HepG2 (cell line): ENCODE results near the gene NOTUM. TPM values are rescaled to one million over a fixed set of nuclear protein-coding genes. Genes with fewer than 3 reads are reported as not detected.
A peak's percentile ranks its signal among the peaks of the same experiment; 100 is the strongest.

Experiments used
- AFF4 ChIP-seq: sonication (generic); formaldehyde crosslinking; IDR thresholded peaks from 2 replicates; pipeline ENCODE4 v1.4.0; 2020; ENCODE audit warnings: missing genetic modification reagents
- EHMT2 ChIP-seq: fragments of 200-600 bp; sonication (generic); IDR thresholded peaks from 2 replicates; pipeline ENCODE4 v1.7.0; 2017; ENCODE audit warnings: antibody characterized with exemption, low read depth, low read length, borderline replicate concordance
- FOXO1 ChIP-seq: sonication (generic); formaldehyde crosslinking; IDR thresholded peaks from 2 replicates; pipeline ENCODE4 v1.4.0; 2020; ENCODE audit warnings: missing genetic modification reagents
- HIC2 ChIP-seq: sonication (generic); formaldehyde crosslinking; IDR thresholded peaks from 2 replicates; pipeline ENCODE4 v1.9.0; 2022; ENCODE audit warnings: low read depth, missing genetic modification reagents
- KDM4B ChIP-seq: sonication (generic); formaldehyde crosslinking; IDR thresholded peaks from 2 replicates; pipeline ENCODE4 v1.4.0; 2020; ENCODE audit warnings: missing genetic modification reagents
- MAFG ChIP-seq: sonication (generic); formaldehyde crosslinking; IDR thresholded peaks from 2 replicates; pipeline ENCODE4 v1.5.1; 2020; ENCODE audit warnings: mild to moderate bottlenecking, missing genetic modification reagents
- MAFK ChIP-seq, 2 experiments: IDR thresholded peaks in 1 of 2; conservative IDR thresholded peaks in 1 of 2; 2 replicates each; pipeline ENCODE4 v1.6.1; 2011; ENCODE audit warnings: improper control_type of control experiment in 2 of 2, low read length in 2 of 2
- MEF2D ChIP-seq: sonication (generic); formaldehyde crosslinking; IDR thresholded peaks from 2 replicates; pipeline ENCODE4 v1.5.1; 2020; ENCODE audit warnings: mild to moderate bottlenecking, missing genetic modification reagents
- MYNN ChIP-seq: sonication (generic); formaldehyde crosslinking; IDR thresholded peaks from 2 replicates; pipeline ENCODE4 v1.4.0; 2020; ENCODE audit warnings: mild to moderate bottlenecking, low read depth, missing genetic modification reagents
- NCOA2 ChIP-seq: sonication (generic); formaldehyde crosslinking; IDR thresholded peaks from 2 replicates; pipeline ENCODE4 v1.8.0; 2022; ENCODE audit warnings: inconsistent platforms
- NR2C2 ChIP-seq: sonication (generic); formaldehyde crosslinking; IDR thresholded peaks from 2 replicates; pipeline ENCODE4 v1.4.0; 2020; ENCODE audit warnings: missing genetic modification reagents, mild to moderate bottlenecking, moderate library complexity, borderline replicate concordance
- NR2F1 ChIP-seq, 2 experiments: fragments of 450-650 bp in 1 of 2; formaldehyde crosslinking in 1 of 2; IDR thresholded peaks; 2 replicates each; pipeline versions ENCODE4 v1.5.0 to v1.6.1; 2016 to 2020; ENCODE audit warnings: mild to moderate bottlenecking in 1 of 2, missing compliant biosample characterization in 1 of 2, missing genetic modification reagents in 1 of 2, moderate library complexity in 1 of 2
- ONECUT2 ChIP-seq: sonication (generic); formaldehyde crosslinking; IDR thresholded peaks from 2 replicates; pipeline ENCODE4 v1.4.0; 2020; ENCODE audit warnings: missing genetic modification reagents
- PBX3 ChIP-seq: sonication (generic); formaldehyde crosslinking; IDR thresholded peaks from 2 replicates; pipeline ENCODE4 v1.8.1; 2023; ENCODE audit warnings: missing genetic modification reagents, inconsistent platforms, borderline replicate concordance
- RELA ChIP-seq: sonication (generic); formaldehyde crosslinking; IDR thresholded peaks from 2 replicates; pipeline ENCODE4 v1.4.0; 2020; ENCODE audit warnings: missing genetic modification reagents
- SNRNP70 ChIP-seq: fragments of 200-400 bp; formaldehyde crosslinking; IDR thresholded peaks from 2 replicates; pipeline ENCODE4 v1.6.1; 2017; ENCODE audit warnings: mild to moderate bottlenecking, low read depth, low read length, moderate library complexity
- STAG1 ChIP-seq: sonication (generic); formaldehyde crosslinking; IDR thresholded peaks from 2 replicates; pipeline ENCODE4 v1.4.0; 2020; ENCODE audit warnings: missing genetic modification reagents
- YEATS2 ChIP-seq: sonication (generic); formaldehyde crosslinking; IDR thresholded peaks from 2 replicates; pipeline ENCODE4 v1.4.0; 2020; ENCODE audit warnings: missing genetic modification reagents, borderline replicate concordance
- ZBTB3 ChIP-seq: sonication (generic); formaldehyde crosslinking; IDR thresholded peaks from 2 replicates; pipeline ENCODE4 v1.4.0; 2020; ENCODE audit warnings: low read depth, mild to moderate bottlenecking, moderate library complexity, missing genetic modification reagents, borderline replicate concordance
- ZNF354B ChIP-seq: sonication (generic); formaldehyde crosslinking; IDR thresholded peaks from 2 replicates; pipeline ENCODE4 v1.8.0; 2022; ENCODE audit warnings: mild to moderate bottlenecking, missing genetic modification reagents
- ZNF451 ChIP-seq: sonication (generic); formaldehyde crosslinking; IDR thresholded peaks from 2 replicates; pipeline ENCODE4 v1.5.0; 2020; ENCODE audit warnings: mild to moderate bottlenecking, missing genetic modification reagents
- ZSCAN12 ChIP-seq: sonication (generic); formaldehyde crosslinking; IDR thresholded peaks from 2 replicates; pipeline ENCODE4 v1.9.0; 2021; ENCODE audit warnings: mild to moderate bottlenecking, missing genetic modification reagents
- polyA plus RNA-seq, 8 experiments: library from polyadenylated mRNA; depleted of rRNA in 3 of 8; stranded (reverse) in 7 of 8; unstranded in 1 of 8; fragments of >200 nt; fragmentation: Illumina TruSeq in 4 of 8; extraction: Trizol in 4 of 8; gene quantifications; 2 replicates each; pipeline versions ENCODE4 v1.2.1 to v1.2.3, GENCODE V29; 2011 to 2016; ENCODE audit warnings: low read depth in 4 of 8, missing spikeins in 1 of 8, mixed read lengths in 1 of 8; ENCODE audit not compliant: insufficient read depth in 1 of 8
- total RNA-seq, 5 experiments: library from RNA; depleted of rRNA; stranded (reverse); fragments of >200 nt; fragmentation: Illumina TruSeq; extraction: Trizol; gene quantifications; 2 replicates each; pipeline ENCODE4 v1.2.3, GENCODE V29; 2016; ENCODE audit warnings: low read depth in 1 of 5

NOTUM gene
- total and polyA plus RNA-seq, 2 of the 13 experiments (the other 11 are each of a cell fraction or from before 2014, with no cell fraction given), result 150 to 160 TPM

- peak; percentile 57; the same call in 1 of the 2 replicates for TF ChIP-seq HIC2
- TF ChIP-seq ZNF451 (CRISPR knock-in tag), result no peak
- no peak for TF ChIP-seq MYNN (CRISPR knock-in tag)
- no peak for TF ChIP-seq ZBTB3 (CRISPR knock-in tag)
- no peak for TF ChIP-seq ZNF354B (CRISPR knock-in tag)
- TF ChIP-seq PBX3 (CRISPR knock-in tag), result no peak
- TF ChIP-seq EHMT2, result no peak
- TF ChIP-seq KDM4B (CRISPR knock-in tag), result no peak
- no peak for TF ChIP-seq NCOA2 (CRISPR knock-in tag)
- no peak for TF ChIP-seq FOXO1
- no peak for TF ChIP-seq NR2C2 (CRISPR knock-in tag)
- TF ChIP-seq MAFK (conservative IDR thresholded peaks at IDR 0.05 in 1 of 2, IDR thresholded peaks at IDR 0.05 in 1 of 2; ENCODE audit: low read length in 2 of 2), result no peak
- TF ChIP-seq MEF2D (CRISPR knock-in tag), result no peak
- no peak for TF ChIP-seq SNRNP70
- TF ChIP-seq STAG1, result no peak
- TF ChIP-seq YEATS2 (CRISPR knock-in tag), result no peak
- TF ChIP-seq AFF4, result peak; percentile 85; the same call in 1 of the 2 replicates
- 0 out of 4 replicates have a peak, but pooled peaks of 1 of the 2 experiments have one; percentile 5 for TF ChIP-seq NR2F1 (CRISPR knock-in tag; IDR thresholded peaks at IDR 0.05)
- no peak for TF ChIP-seq RELA (CRISPR knock-in tag)
- no peak for TF ChIP-seq ZSCAN12 (CRISPR knock-in tag)
- no peak for TF ChIP-seq ONECUT2 (CRISPR knock-in tag)
- TF ChIP-seq MAFG (CRISPR knock-in tag), result no peak
Measured at GRCh38 chr17:81958633-81959342, 2.2 kb downstream of the NOTUM start (continued).
